Right lobe of liver (tissue), 4 donors: ENCODE measurements around the gene WAC.

Experiments
- CTCF ChIP-seq, 4 donors: fragments of 200-600 bp in 3 of 4; fragments of 450-650 bp in 1 of 4; IDR thresholded peaks; one replicate each; pipeline versions ENCODE4 v1.5.1 to v1.8.0; 2016 to 2022; ENCODE audit warnings: antibody characterized with exemption in 4 of 4, mild to moderate bottlenecking in 2 of 4
- POLR2A ChIP-seq: fragments of 450-650 bp; IDR thresholded peaks from one replicate; pipeline ENCODE4 v1.6.1; 2017; ENCODE audit warnings: antibody characterized with exemption, mild to moderate bottlenecking
- donor health status: DM: no; HTN: no; CAD: no.
- donor health status: DM: no; HTN: no; CAD: no.
- donor health status: DM: no; HTN: yes; CAD: no.

GRCh38 chr10:28652703-28653102 lies 119.8 kb downstream of the WAC start:
- no peak for TF ChIP-seq POLR2A
- TF ChIP-seq CTCF (IDR thresholded peaks at IDR 0.05): no peak
